Liver (tissue), 9 donors: ENCODE data around the gene HOXA5. TPM values are rescaled to one million over a fixed set of nuclear protein-coding genes. Genes with fewer than 3 reads are reported as not detected.

ENCODE experiments used
- DNase-seq: peaks from one replicate; pipeline ENCODE4 v3.0.0-alpha.2; 2017; ENCODE audit warnings: low spot score
- H3K27ac ChIP-seq, 2 donors: one replicate each; pipeline ENCODE4 v1.7.0; 2013; ENCODE audit warnings: inconsistent platforms in 2 of 2, low read length in 2 of 2, control low read depth in 1 of 2, low read depth in 1 of 2, mild to moderate bottlenecking in 1 of 2
- H3K27me3 ChIP-seq, 4 donors: one replicate each; pipeline versions ENCODE4 v1.6.1 to v1.7.0; 2013; ENCODE audit warnings: low read length in 3 of 4, inconsistent platforms in 1 of 4, mild to moderate bottlenecking in 1 of 4, moderate library complexity in 1 of 4; ENCODE audit not compliant: control insufficient read depth in 4 of 4, insufficient read depth in 4 of 4
- H3K36me3 ChIP-seq, 4 donors: one replicate each; pipeline versions ENCODE4 v1.6.1 to v1.7.0; 2013; ENCODE audit warnings: low read length in 3 of 4, mild to moderate bottlenecking in 3 of 4, low read depth in 1 of 4, moderate library complexity in 1 of 4; ENCODE audit not compliant: control insufficient read depth in 4 of 4, insufficient read depth in 3 of 4
- H3K4me1 ChIP-seq, 4 donors: one replicate each; pipeline versions ENCODE4 v1.6.1 to v1.7.0; 2013; ENCODE audit warnings: low read length in 3 of 4, mild to moderate bottlenecking in 3 of 4, moderate library complexity in 1 of 4; ENCODE audit not compliant: control insufficient read depth in 4 of 4, insufficient read depth in 4 of 4
- H3K4me3 ChIP-seq, 3 donors: one replicate each; pipeline versions ENCODE4 v1.6.1 to v1.7.0; 2013; ENCODE audit warnings: low read length in 3 of 3, control low read depth in 1 of 3, low read depth in 1 of 3, mild to moderate bottlenecking in 1 of 3
- H3K9ac ChIP-seq, 2 donors: one replicate each; pipeline ENCODE4 v1.7.0; 2013; ENCODE audit warnings: low read length in 2 of 2, mild to moderate bottlenecking in 2 of 2, moderate library complexity in 2 of 2, control low read depth in 1 of 2, low read depth in 1 of 2
- H3K9me3 ChIP-seq, 4 donors: one replicate each; pipeline versions ENCODE4 v1.6.1 to v1.7.0; 2013; ENCODE audit warnings: low read length in 3 of 4; ENCODE audit not compliant: control insufficient read depth in 4 of 4
- CTCF ChIP-seq: fragments of 150-350 bp; IDR thresholded peaks from 2 replicates; pipeline ENCODE4 v1.5.1; 2017; ENCODE audit warnings: improper control_type of control experiment, low read depth, low read length; ENCODE audit not compliant: missing input control
- EGR1 ChIP-seq, 2 donors: IDR thresholded peaks; 2 replicates each; pipeline ENCODE4 v1.6.1; 2016 to 2018; ENCODE audit warnings: antibody characterized with exemption in 2 of 2, low read depth in 2 of 2
- FOXA1 ChIP-seq: IDR thresholded peaks from 2 replicates; pipeline ENCODE4 v1.6.1; 2016; ENCODE audit warnings: antibody characterized with exemption
- FOXA2 ChIP-seq: IDR thresholded peaks from 2 replicates; pipeline ENCODE4 v1.6.1; 2016; ENCODE audit warnings: antibody characterized with exemption
- GABPA ChIP-seq, 2 donors: IDR thresholded peaks in 1 of 2; conservative IDR thresholded peaks in 1 of 2; 2 replicates each; pipeline ENCODE4 v1.6.1; 2016; ENCODE audit warnings: antibody characterized with exemption in 2 of 2, mild to moderate bottlenecking in 1 of 2, moderate library complexity in 1 of 2
- HNF4A ChIP-seq, 2 donors: conservative IDR thresholded peaks; 2 replicates each; pipeline ENCODE4 v1.6.1; 2016; ENCODE audit warnings: antibody characterized with exemption in 2 of 2, mild to moderate bottlenecking in 2 of 2
- HNF4G ChIP-seq: IDR thresholded peaks from 2 replicates; pipeline ENCODE4 v1.6.1; 2016; ENCODE audit warnings: antibody characterized with exemption
- JUND ChIP-seq, 2 donors: IDR thresholded peaks; 2 replicates each; pipeline ENCODE4 v1.6.1; 2016; ENCODE audit warnings: antibody characterized with exemption in 2 of 2
- NR2F2 ChIP-seq: IDR thresholded peaks from 2 replicates; pipeline ENCODE4 v1.6.1; 2016; ENCODE audit warnings: antibody characterized with exemption
- RAD21 ChIP-seq, 2 donors: IDR thresholded peaks; 2 replicates each; pipeline ENCODE4 v1.6.1; 2016; ENCODE audit warnings: antibody characterized with exemption in 2 of 2, mild to moderate bottlenecking in 2 of 2
- REST ChIP-seq: IDR thresholded peaks from 2 replicates; pipeline ENCODE4 v1.6.1; 2016; ENCODE audit warnings: antibody characterized with exemption, mild to moderate bottlenecking
- RXRA ChIP-seq, 2 donors: IDR thresholded peaks; 2 replicates each; pipeline ENCODE4 v1.6.1; 2017 to 2018; ENCODE audit warnings: antibody characterized with exemption in 2 of 2, mild to moderate bottlenecking in 1 of 2
- SP1 ChIP-seq: IDR thresholded peaks from 2 replicates; pipeline ENCODE4 v1.6.1; 2018; ENCODE audit warnings: antibody characterized with exemption, mild to moderate bottlenecking
- TAF1 ChIP-seq: conservative IDR thresholded peaks from 2 replicates; pipeline ENCODE4 v1.6.1; 2016; ENCODE audit warnings: antibody characterized with exemption, mild to moderate bottlenecking
- YY1 ChIP-seq: IDR thresholded peaks from 2 replicates; pipeline ENCODE4 v1.6.1; 2016; ENCODE audit warnings: antibody characterized with exemption, mild to moderate bottlenecking
- WGBS: extraction: QIAGEN DNeasy Blood & Tissue Kit; methylation state at CpG from one replicate; pipeline ENCODE4 v1.1.7; 2013; 5-methylcytosine and 5-hydroxymethylcytosine counted together
- polyA plus RNA-seq, 2 donors: library from polyadenylated mRNA; stranded (reverse) in 1 of 2; unstranded in 1 of 2; fragments of 200-250 nt in 1 of 2; fragments of >200 nt in 1 of 2; fragmentation: Nextera tagmentation in 1 of 2; extraction: Ambion mirVana in 1 of 2; gene quantifications; one replicate each; pipeline versions ENCODE4 v1.2.1 to v1.2.3, GENCODE V29; 2013 to 2015
- total RNA-seq, 2 donors: library from RNA; depleted of rRNA; stranded (reverse); fragments of >200 nt; gene quantifications; one replicate each; pipeline ENCODE4 v1.2.3, GENCODE V29; 2014
- TF ChIP-seq, protein P1 (sequence below): IDR thresholded peaks from 2 replicates; pipeline ENCODE4 v1.6.1; 2016; ENCODE audit warnings: antibody characterized with exemption
- TF ChIP-seq, protein P2 (sequence below): IDR thresholded peaks from 2 replicates; pipeline ENCODE4 v1.6.1; 2016; ENCODE audit warnings: antibody characterized with exemption
- TF ChIP-seq, protein P3 (sequence below): IDR thresholded peaks from 2 replicates; pipeline ENCODE4 v1.6.1; 2016; ENCODE audit warnings: antibody characterized with exemption
- donor health status: healthy.
- donor health status: healthy.
- donor health status: healthy.
- donor health status: healthy.
- donor health status: healthy.

HOXA5 gene
- total and polyA plus RNA-seq, 4 donors = 0.40 to 2.1 (median 0.66) TPM

DNA sequence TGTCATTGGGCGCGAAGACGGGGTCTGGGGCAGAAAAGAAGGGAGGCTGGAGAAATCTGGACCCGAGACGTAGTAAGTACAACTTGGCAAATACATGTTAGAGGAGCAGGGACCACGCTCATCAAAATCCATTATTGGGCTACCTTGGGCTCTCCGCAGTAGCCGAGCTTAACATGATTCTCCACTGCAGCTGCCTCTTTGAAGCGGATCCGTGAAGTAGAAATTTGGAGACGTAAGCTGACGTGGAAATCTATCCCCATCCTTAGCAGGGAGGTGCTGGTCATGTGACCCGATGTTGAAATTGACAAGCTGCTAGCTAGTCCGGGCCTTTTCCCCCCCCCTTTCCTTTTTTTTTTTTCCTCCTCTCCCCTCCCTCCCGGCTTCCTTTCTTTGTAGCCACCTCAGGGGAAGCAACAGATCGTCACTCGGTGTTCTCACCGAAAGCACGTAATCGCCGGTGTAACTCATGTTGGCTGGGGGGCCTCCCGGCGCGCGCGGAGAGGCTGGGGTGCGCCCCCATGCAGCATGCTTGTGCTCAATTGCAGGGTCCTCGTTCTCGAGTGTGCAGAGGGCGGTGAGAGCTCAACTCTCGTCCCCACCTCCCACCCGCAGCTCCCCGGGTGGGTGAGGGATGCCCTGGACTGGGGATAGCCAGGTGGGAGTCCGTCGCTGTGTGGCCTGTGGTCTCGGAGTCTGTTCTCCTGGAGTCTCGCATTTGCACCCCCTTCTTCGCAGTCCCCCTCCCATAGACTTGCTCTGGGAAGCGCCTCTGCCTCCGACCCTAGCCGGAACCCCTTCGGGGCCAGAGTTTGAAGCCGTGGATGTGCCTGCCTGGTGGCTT is 41.8 kb upstream of the HOXA5 start, which contains the start of gene HOXA11:
TSS of gene HOXA11 (minus strand) at position 220 of the 841 bp plus-strand sequence. CDS start at position 132, 88 bp downstream.
- no peak within 1 kb of the TSS for H3K9ac ChIP-seq
- DNase-seq = no peak
- no peaks in the 10 kb centered on the region for H3K36me3 ChIP-seq

More for the DNA sequence above, 41.8 kb upstream of the HOXA5 start, which contains the start of gene HOXA11:
- H3K9me3 ChIP-seq = peaks cover 0 to 4% (median 0%) of the 10 kb centered on the region in 4 donors
- peaks cover 13 to 48% (median 32%) of the 10 kb centered on the region in 4 donors for H3K27me3 ChIP-seq
- TF ChIP-seq RXRA (IDR thresholded peaks at IDR 0.05) (no peak), HNF4A (conservative IDR thresholded peaks at IDR 0.05) (no peak), CTCF (no peak), GABPA (IDR thresholded peaks at IDR 0.05 in 1 of 2, conservative IDR thresholded peaks at IDR 0.05 in 1 of 2) (no peak), FOXA1 (no peak), JUND (IDR thresholded peaks at IDR 0.05) (no peak), EGR1 (IDR thresholded peaks at IDR 0.05; ENCODE audit: low read depth in 2 of 2) (no peak), TAF1 (no peak), YY1 (no peak), NR2F2 (no peak), RAD21 (IDR thresholded peaks at IDR 0.05) (no peak), REST (no peak), SP1 (no peak), HNF4G (no peak), FOXA2 (no peak)
- TF ChIP-seq, protein P1, sequence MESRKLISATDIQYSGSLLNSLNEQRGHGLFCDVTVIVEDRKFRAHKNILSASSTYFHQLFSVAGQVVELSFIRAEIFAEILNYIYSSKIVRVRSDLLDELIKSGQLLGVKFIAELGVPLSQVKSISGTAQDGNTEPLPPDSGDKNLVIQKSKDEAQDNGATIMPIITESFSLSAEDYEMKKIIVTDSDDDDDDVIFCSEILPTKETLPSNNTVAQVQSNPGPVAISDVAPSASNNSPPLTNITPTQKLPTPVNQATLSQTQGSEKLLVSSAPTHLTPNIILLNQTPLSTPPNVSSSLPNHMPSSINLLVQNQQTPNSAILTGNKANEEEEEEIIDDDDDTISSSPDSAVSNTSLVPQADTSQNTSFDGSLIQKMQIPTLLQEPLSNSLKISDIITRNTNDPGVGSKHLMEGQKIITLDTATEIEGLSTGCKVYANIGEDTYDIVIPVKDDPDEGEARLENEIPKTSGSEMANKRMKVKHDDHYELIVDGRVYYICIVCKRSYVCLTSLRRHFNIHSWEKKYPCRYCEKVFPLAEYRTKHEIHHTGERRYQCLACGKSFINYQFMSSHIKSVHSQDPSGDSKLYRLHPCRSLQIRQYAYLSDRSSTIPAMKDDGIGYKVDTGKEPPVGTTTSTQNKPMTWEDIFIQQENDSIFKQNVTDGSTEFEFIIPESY = no peak
- TF ChIP-seq, protein P2, sequence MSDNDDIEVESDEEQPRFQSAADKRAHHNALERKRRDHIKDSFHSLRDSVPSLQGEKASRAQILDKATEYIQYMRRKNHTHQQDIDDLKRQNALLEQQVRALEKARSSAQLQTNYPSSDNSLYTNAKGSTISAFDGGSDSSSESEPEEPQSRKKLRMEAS = no peak
- TF ChIP-seq, protein P3, sequence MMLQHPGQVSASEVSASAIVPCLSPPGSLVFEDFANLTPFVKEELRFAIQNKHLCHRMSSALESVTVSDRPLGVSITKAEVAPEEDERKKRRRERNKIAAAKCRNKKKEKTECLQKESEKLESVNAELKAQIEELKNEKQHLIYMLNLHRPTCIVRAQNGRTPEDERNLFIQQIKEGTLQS = no peak
- H3K4me3 ChIP-seq = peak within 1 kb of the TSS in 1 of 3 donors; percentile 36
- peaks cover 6 to 27% (median 17%) of the 10 kb centered on the region in 4 donors for H3K4me1 ChIP-seq
- WGBS = 9% methylated on average over 43 of the region's 43 CpGs
- H3K27ac ChIP-seq = no peak within 1 kb of the TSS
